ENCODE data around the gene GRIK4. TPM values are rescaled to one million over a fixed set of nuclear protein-coding genes. Genes with fewer than 3 reads are reported as not detected.

Gene GRIK4
- total and polyA plus RNA-seq, 2 experiments from 2014 or later, result not detected

DNA sequence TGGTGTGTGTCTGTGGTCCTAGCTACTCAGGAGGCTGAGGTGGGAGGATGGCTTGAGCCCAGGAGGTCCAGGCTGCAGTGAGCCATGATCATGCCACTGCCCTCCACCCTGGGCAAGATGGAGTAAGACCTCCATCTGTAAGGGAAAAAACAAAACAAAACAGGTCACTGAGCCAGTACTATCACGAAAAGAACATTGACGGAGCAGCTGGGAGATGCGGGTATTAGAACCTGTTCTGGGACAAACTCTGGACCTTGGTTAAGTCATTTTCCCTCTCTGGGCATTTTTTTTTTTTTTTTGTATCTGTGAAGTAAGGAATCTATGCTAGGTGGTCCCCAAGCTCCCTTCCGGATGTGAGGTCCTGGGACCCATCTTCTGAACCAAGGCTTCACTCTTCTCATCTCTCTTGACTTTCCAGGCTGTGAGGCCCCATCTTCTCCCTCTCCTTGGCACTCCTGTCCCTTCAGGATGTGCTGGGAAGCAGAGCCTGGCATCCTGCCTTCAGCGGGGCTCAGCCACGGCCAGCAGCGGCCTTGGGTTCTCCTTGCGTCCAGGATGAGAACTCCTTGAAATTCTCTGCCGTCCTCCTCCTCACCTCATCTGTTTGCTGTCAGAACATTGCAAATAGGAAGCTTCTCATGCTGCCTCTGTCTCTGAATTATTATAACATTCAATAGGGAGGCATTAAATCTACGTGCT lies 130.8 kb downstream of the GRIK4 start:
- H3K9ac ChIP-seq, result no peak overlapping the region
- no peaks in the 10 kb centered on the region for H3F3A ChIP-seq (ENCODE audit: insufficient read depth)
- H4K20me1 ChIP-seq (ENCODE audit: insufficient read depth), result no peaks in the 10 kb centered on the region
- H3K4me3 ChIP-seq, result no peak overlapping the region
- H2AFZ ChIP-seq, result no peak overlapping the region
- no peak overlapping the region for H3K4me2 ChIP-seq (ENCODE audit: unreplicated experiment)
- in situ Hi-C loops (cut with MboI), result no loop called here
- no peaks in the 10 kb centered on the region for H3K79me2 ChIP-seq (ENCODE audit: insufficient read depth)
- no peak for TF ChIP-seq EZH2 (IDR thresholded peaks at IDR 0.05; ENCODE audit: insufficient read depth, poor library complexity, severe bottlenecking)
- no peak for TF ChIP-seq EZH2phosphoT487 (IDR thresholded peaks at IDR 0.05; ENCODE audit: insufficient read depth, low read depth)
- peaks cover 43% of the 10 kb centered on the region for H3K27me3 ChIP-seq (replicated peaks; ENCODE audit: insufficient read depth)
- no peaks in the 10 kb centered on the region for H3K9me2 ChIP-seq (ENCODE audit: insufficient read depth)
- H3K36me3 ChIP-seq (ENCODE audit: low read depth), result no peaks in the 10 kb centered on the region
- H3K27ac ChIP-seq, result no peak overlapping the region
- 70 to 75% methylated on average over 10 of the region's 10 CpGs for WGBS, 2 experiments (ENCODE audit: low coverage in 1 of 2, low lambda C conversion rate in 2 of 2, missing lambda C conversion rate in 2 of 2)
- no peaks in the 10 kb centered on the region for H3K9me3 ChIP-seq (ENCODE audit: low read depth)
- no peak for DNase-seq
- H3K4me1 ChIP-seq (ENCODE audit: insufficient read depth), result no peaks in the 10 kb centered on the region

DNA sequence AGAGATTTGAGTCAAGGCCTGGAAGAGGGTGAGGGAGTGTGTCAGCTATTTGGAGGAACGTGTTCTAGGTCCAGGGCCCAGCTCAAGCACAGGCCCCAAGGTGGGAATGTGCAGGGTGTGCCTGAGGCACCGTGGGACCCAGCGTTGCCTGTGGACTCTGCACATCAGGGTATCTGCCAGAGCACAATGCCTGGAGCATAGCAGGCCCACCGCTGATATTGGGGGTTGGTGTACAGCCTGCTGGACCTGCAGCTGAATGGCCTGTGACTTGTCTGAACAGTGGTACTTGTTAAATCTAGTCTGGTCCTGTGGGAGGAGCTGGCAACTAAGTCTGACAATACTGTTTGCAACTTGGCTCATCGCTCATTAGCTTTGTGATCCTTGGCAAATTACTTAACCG lies 131.7 kb downstream of the GRIK4 start:
- WGBS, 2 experiments (ENCODE audit: low coverage in 1 of 2, low lambda C conversion rate in 2 of 2, missing lambda C conversion rate in 2 of 2), result 59 to 69% methylated on average over 6 of the region's 6 CpGs
- no peaks in the 10 kb centered on the region for H4K20me1 ChIP-seq (ENCODE audit: insufficient read depth)
- H3K9me3 ChIP-seq (ENCODE audit: low read depth), result no peaks in the 10 kb centered on the region
- no peak overlapping the region for H3K4me2 ChIP-seq (ENCODE audit: unreplicated experiment)
- H3K36me3 ChIP-seq (ENCODE audit: low read depth), result no peaks in the 10 kb centered on the region
- in situ Hi-C loops (cut with MboI), result no loop called here
- no peak overlapping the region for H2AFZ ChIP-seq
- TF ChIP-seq EZH2 (IDR thresholded peaks at IDR 0.05; ENCODE audit: insufficient read depth, poor library complexity, severe bottlenecking) (no peak), EZH2phosphoT487 (IDR thresholded peaks at IDR 0.05; ENCODE audit: insufficient read depth, low read depth) (no peak)
- peaks cover 35% of the 10 kb centered on the region for H3K27me3 ChIP-seq (replicated peaks; ENCODE audit: insufficient read depth)
- H3K27ac ChIP-seq, result no peak overlapping the region
- H3K4me3 ChIP-seq, result no peak overlapping the region
- H3K4me1 ChIP-seq (ENCODE audit: insufficient read depth), result no peaks in the 10 kb centered on the region
- H3K9ac ChIP-seq, result no peak overlapping the region
- no peaks in the 10 kb centered on the region for H3K79me2 ChIP-seq (ENCODE audit: insufficient read depth)
- no peak for DNase-seq
- no peaks in the 10 kb centered on the region for H3F3A ChIP-seq (ENCODE audit: insufficient read depth)
- no peaks in the 10 kb centered on the region for H3K9me2 ChIP-seq (ENCODE audit: insufficient read depth)

DNA sequence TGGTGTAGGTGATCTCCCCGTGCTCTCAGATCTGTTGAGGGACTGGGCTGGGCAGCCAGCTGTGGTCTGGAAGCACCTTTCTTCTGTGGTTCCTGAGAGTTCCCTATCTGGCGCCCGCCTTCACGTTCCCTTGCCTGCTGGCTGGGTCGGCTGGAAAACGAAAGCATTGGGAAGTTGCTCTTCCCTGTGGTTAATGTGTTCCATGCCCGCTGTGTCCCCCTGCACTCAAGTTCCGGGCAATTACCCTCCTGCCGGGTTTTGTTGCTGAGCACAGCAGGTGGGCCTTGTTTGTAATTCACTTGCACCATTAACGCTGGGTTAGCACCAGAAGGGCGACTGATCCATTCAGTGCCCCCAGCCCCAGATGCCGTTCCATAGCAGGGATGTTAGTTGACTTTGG lies 134.1 kb downstream of the GRIK4 start:
- no peak for DNase-seq
- H3K4me3 ChIP-seq, result no peak overlapping the region
- no peaks in the 10 kb centered on the region for H3K36me3 ChIP-seq (ENCODE audit: low read depth)
- no peaks in the 10 kb centered on the region for H3K9me3 ChIP-seq (ENCODE audit: low read depth)
- H3K27ac ChIP-seq, result no peak overlapping the region
- no peak overlapping the region for H3K4me2 ChIP-seq (ENCODE audit: unreplicated experiment)
- no peaks in the 10 kb centered on the region for H3K4me1 ChIP-seq (ENCODE audit: insufficient read depth)
- no peak overlapping the region for H2AFZ ChIP-seq
- peaks cover 35% of the 10 kb centered on the region for H3K27me3 ChIP-seq (replicated peaks; ENCODE audit: insufficient read depth)
- H4K20me1 ChIP-seq (ENCODE audit: insufficient read depth), result no peaks in the 10 kb centered on the region
- no peak for TF ChIP-seq EZH2 (IDR thresholded peaks at IDR 0.05; ENCODE audit: insufficient read depth, poor library complexity, severe bottlenecking)
- TF ChIP-seq EZH2phosphoT487 (IDR thresholded peaks at IDR 0.05; ENCODE audit: insufficient read depth, low read depth), result no peak
- H3K9me2 ChIP-seq (ENCODE audit: insufficient read depth), result no peaks in the 10 kb centered on the region
- in situ Hi-C loops (cut with MboI), result no loop called here
- 12 to 19% methylated on average over 12 of the region's 12 CpGs for WGBS, 2 experiments (ENCODE audit: low coverage in 1 of 2, low lambda C conversion rate in 2 of 2, missing lambda C conversion rate in 2 of 2)
- H3K9ac ChIP-seq, result no peak overlapping the region
- H3F3A ChIP-seq (ENCODE audit: insufficient read depth), result no peaks in the 10 kb centered on the region
- no peaks in the 10 kb centered on the region for H3K79me2 ChIP-seq (ENCODE audit: insufficient read depth)

DNA sequence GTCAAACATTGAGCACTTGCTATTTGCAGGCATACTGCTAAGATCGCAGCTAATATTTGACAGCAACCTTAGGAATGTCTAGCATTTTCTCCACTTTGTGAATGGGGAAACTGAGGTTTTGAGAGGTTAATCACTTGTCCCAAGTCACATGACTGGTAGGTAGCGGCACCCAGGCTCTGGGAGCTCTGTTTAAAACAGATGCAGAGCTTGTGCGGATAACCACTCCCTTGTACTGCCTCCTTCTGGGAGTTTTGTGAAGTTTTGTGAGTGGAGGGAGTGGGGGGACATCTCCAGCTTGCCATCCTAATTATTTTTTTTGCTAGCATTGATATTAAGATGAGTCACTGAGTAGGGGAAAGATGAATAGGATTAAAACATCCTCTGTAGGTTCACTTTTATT lies 134.7 kb downstream of the GRIK4 start:
- Histone ChIP-seq H3F3A (ENCODE audit: insufficient read depth) (no peaks in the 10 kb centered on the region), H3K27me3 (replicated peaks; ENCODE audit: insufficient read depth) (peaks cover 35% of the 10 kb centered on the region), H3K9ac (no peak overlapping the region), H2AFZ (no peak overlapping the region), H3K9me3 (ENCODE audit: low read depth) (no peaks in the 10 kb centered on the region), H3K9me2 (ENCODE audit: insufficient read depth) (no peaks in the 10 kb centered on the region), H3K4me2 (ENCODE audit: unreplicated experiment) (no peak overlapping the region), H3K79me2 (ENCODE audit: insufficient read depth) (no peaks in the 10 kb centered on the region), H4K20me1 (ENCODE audit: insufficient read depth) (no peaks in the 10 kb centered on the region), H3K36me3 (ENCODE audit: low read depth) (no peaks in the 10 kb centered on the region), H3K4me3 (no peak overlapping the region), H3K4me1 (ENCODE audit: insufficient read depth) (no peaks in the 10 kb centered on the region), H3K27ac (no peak overlapping the region)
- no peak for DNase-seq
- TF ChIP-seq EZH2 (IDR thresholded peaks at IDR 0.05; ENCODE audit: insufficient read depth, poor library complexity, severe bottlenecking) (no peak), EZH2phosphoT487 (IDR thresholded peaks at IDR 0.05; ENCODE audit: insufficient read depth, low read depth) (no peak)
- in situ Hi-C loops (cut with MboI), result no loop called here
- WGBS, 2 experiments (ENCODE audit: low coverage in 1 of 2, low lambda C conversion rate in 2 of 2, missing lambda C conversion rate in 2 of 2), result 65 to 74% methylated on average over 3 of the region's 3 CpGs
